ENCODE results near the gene MYADML2. TPM values are rescaled to one million over a fixed set of nuclear protein-coding genes. Genes with fewer than 3 reads are reported as not detected.

Gene MYADML2
- total RNA-seq, 2 experiments from 2014 or later: not detected

- no peak overlapping the region for H3K27ac Mint-ChIP-seq
- POLR2A ChIA-PET: no interaction called here
- intact Hi-C loops (cut with micrococcal nuclease): no loop called here
- H3K4me3 Mint-ChIP-seq: no peak overlapping the region
- CTCF ChIA-PET: interaction anchor here (1.0 to 1.7 kb wide), 5 partner anchors 8 to 228 kb away, joined by 3 to 5 read pairs (median 3); no protein-coding TSS in a partner anchor
- H3K36me3 Mint-ChIP-seq (ENCODE audit: low read depth): no peaks in the 10 kb centered on the region
- no peaks in the 10 kb centered on the region for H3K9me3 Mint-ChIP-seq
- no peaks in the 10 kb centered on the region for H3K4me1 Mint-ChIP-seq (ENCODE audit: low read depth)
- H3K27me3 Mint-ChIP-seq: peaks cover 2% of the 10 kb centered on the region
- no peak for TF ChIP-seq CTCF (IDR thresholded peaks at IDR 0.05)
- no peak for ATAC-seq
- DNase-seq: no peak
Observed at GRCh38 chr17:81952792-81953228, 5.8 kb upstream of the MYADML2 start.

- intact Hi-C loops (cut with micrococcal nuclease): no loop called here
- Mint-ChIP-seq H3K4me3 (no peak overlapping the region), H3K4me1 (ENCODE audit: low read depth) (no peaks in the 10 kb centered on the region), H3K27me3 (no peaks in the 10 kb centered on the region), H3K9me3 (no peaks in the 10 kb centered on the region), H3K36me3 (ENCODE audit: low read depth) (no peaks in the 10 kb centered on the region), H3K27ac (no peak overlapping the region)
- no peak for TF ChIP-seq CTCF (IDR thresholded peaks at IDR 0.05)
- POLR2A ChIA-PET: interaction anchor here (1.0 kb wide), 1 partner anchor 10 kb away, joined by 5 read pairs; no protein-coding TSS in a partner anchor
- CTCF ChIA-PET: interaction anchor here (1.6 kb wide), 2 partner anchors 14 to 79 kb away, joined by 3 to 4 read pairs; no protein-coding TSS in a partner anchor
- ATAC-seq (no peak), DNase-seq (no peak)
Observed at GRCh38 chr17:81951785-81952684, 5.0 kb upstream of the MYADML2 start.

- H3K9me3 Mint-ChIP-seq: no peaks in the 10 kb centered on the region
- H3K4me3 Mint-ChIP-seq: no peak overlapping the region
- ATAC-seq: no peak
- intact Hi-C loops (cut with micrococcal nuclease): no loop called here
- no peak for DNase-seq
- POLR2A ChIA-PET: no interaction called here
- CTCF ChIA-PET: interaction anchor here (0.9 to 4.0 kb wide), 3 partner anchors 9 to 80 kb away, joined by 3 to 24 read pairs (median 4); partner anchors contain the start of gene NOTUM
- H3K27ac Mint-ChIP-seq: no peak overlapping the region
- no peaks in the 10 kb centered on the region for H3K36me3 Mint-ChIP-seq (ENCODE audit: low read depth)
- TF ChIP-seq CTCF (IDR thresholded peaks at IDR 0.05): no peak
- H3K4me1 Mint-ChIP-seq (ENCODE audit: low read depth): no peaks in the 10 kb centered on the region
- no peaks in the 10 kb centered on the region for H3K27me3 Mint-ChIP-seq
Observed at GRCh38 chr17:81950501-81950900, 3.5 kb upstream of the MYADML2 start.

DNA sequence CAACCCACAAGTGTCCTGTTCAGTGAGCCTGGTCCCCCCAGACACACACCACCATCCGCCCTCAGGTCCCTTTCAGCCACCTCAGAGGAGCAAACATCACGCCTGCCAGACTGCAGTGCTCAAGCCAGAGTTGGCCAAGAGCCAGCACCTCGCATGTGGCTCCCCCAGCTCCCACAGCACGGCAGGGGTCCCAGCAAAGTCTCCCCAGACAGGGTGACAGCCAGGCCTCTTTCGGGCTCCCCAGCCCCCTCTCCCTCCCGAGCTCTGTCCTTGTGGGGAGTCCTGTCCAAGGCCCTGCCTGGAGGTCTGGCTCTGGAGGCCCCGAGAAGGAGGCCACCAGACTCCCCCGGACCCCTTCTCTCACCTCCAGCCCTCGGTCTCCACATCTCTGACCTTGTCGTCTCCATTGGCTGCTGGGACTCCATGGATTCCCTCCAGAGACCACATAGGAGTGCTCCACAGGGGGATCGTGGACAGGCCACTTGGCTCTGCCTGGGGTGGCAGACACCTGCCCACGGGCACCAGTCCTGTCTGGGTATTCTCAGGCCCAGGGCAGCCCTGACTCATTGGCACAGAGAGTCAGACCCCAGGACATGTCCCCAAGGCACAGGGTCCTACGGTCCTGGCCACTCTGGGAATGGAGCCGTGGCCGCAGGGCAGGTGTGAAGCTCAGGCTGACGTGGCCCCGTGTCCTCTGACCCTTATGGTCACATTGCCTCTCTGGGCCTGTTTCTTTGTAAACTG, 1.8 kb upstream of the MYADML2 start:
- H3K4me3 Mint-ChIP-seq: no peak overlapping the region
- no peaks in the 10 kb centered on the region for H3K9me3 Mint-ChIP-seq
- H3K36me3 Mint-ChIP-seq (ENCODE audit: low read depth): no peaks in the 10 kb centered on the region
- no peaks in the 10 kb centered on the region for H3K4me1 Mint-ChIP-seq (ENCODE audit: low read depth)
- no peak for DNase-seq
- CTCF ChIA-PET: interaction anchor here (1.0 to 4.0 kb wide), 2 partner anchors 11 to 71 kb away, joined by 4 to 24 read pairs; partner anchors contain the start of gene NOTUM
- no peak overlapping the region for H3K27ac Mint-ChIP-seq
- POLR2A ChIA-PET: no interaction called here
- H3K27me3 Mint-ChIP-seq: no peaks in the 10 kb centered on the region
- no peak for ATAC-seq
- intact Hi-C loops (cut with micrococcal nuclease): no loop called here
- TF ChIP-seq CTCF (IDR thresholded peaks at IDR 0.05): no peak

All from activated CD8-positive, alpha-beta T cell treated with anti-CD3 and anti-CD28 coated beads for 36 hours (primary cell).